ENCODE results near the gene NCBP2L. TPM values are rescaled to one million over a fixed set of nuclear protein-coding genes. Genes with fewer than 3 reads are reported as not detected.

NCBP2L gene
- total RNA-seq, 4 donors from 2014 or later, result not detected

- DNase-seq, result no peak
- Histone ChIP-seq H3K4me1 (no peaks in the 10 kb centered on the region), H3K27me3 (no peaks in the 10 kb centered on the region), H3K9me3 (no peaks in the 10 kb centered on the region), H3K4me3 (no peak overlapping the region), H3K36me3 (no peaks in the 10 kb centered on the region), H3K27ac (no peak overlapping the region)
- in situ Hi-C loops (cut with MboI; ENCODE audit: low pct_ligation_motif_present in 1 of 4, low pct_unique_long_range_greater_than_20kb in 1 of 4, low sequenced_read_pairs in 3 of 4) (loop anchor here in 1 of 4 donors (25.0 kb wide), 1 partner anchor 96 kb away; no protein-coding TSS in a partner anchor), intact Hi-C loops (cut with DNase I; ENCODE audit: low total_unique reads) (no loop called here)
- TF ChIP-seq CTCF (IDR thresholded peaks at IDR 0.05) (no peak), EP300 (IDR thresholded peaks at IDR 0.05; ENCODE audit: low read depth) (no peak), POLR2AphosphoS5 (IDR thresholded peaks at IDR 0.05) (no peak), POLR2A (IDR thresholded peaks at IDR 0.05) (no peak)
- 80% methylated on average over 5 of the region's 5 CpGs; no CpG with 5 or more reads in 1 of the 2 donors for WGBS, 2 donors (ENCODE audit: low coverage in 1 of 2)
Observed at GRCh38 chrX:107758231-107758766, 19.2 kb upstream of the NCBP2L start.

GRCh38 chrX:107760304-107761077, 17.0 kb upstream of the NCBP2L start:
- Histone ChIP-seq H3K36me3 (no peaks in the 10 kb centered on the region), H3K4me3 (no peak overlapping the region), H3K27ac (no peak overlapping the region), H3K9me3 (no peaks in the 10 kb centered on the region), H3K27me3 (no peaks in the 10 kb centered on the region), H3K4me1 (no peaks in the 10 kb centered on the region)
- no peak for DNase-seq
- in situ Hi-C loops (cut with MboI; ENCODE audit: low pct_ligation_motif_present in 1 of 4, low pct_unique_long_range_greater_than_20kb in 1 of 4, low sequenced_read_pairs in 3 of 4) (loop anchor here in 1 of 4 donors (25.0 kb wide), 1 partner anchor 98 kb away; no protein-coding TSS in a partner anchor), intact Hi-C loops (cut with DNase I; ENCODE audit: low total_unique reads) (no loop called here)
- TF ChIP-seq POLR2AphosphoS5 (IDR thresholded peaks at IDR 0.05) (no peak), POLR2A (IDR thresholded peaks at IDR 0.05) (no peak), EP300 (IDR thresholded peaks at IDR 0.05; ENCODE audit: low read depth) (no peak), CTCF (IDR thresholded peaks at IDR 0.05) (no peak)
- 76% methylated on average over 5 of the region's 5 CpGs; no CpG with 5 or more reads in 1 of the 2 donors for WGBS, 2 donors (ENCODE audit: low coverage in 1 of 2)

- Histone ChIP-seq H3K9me3 (no peaks in the 10 kb centered on the region), H3K4me3 (no peak overlapping the region), H3K4me1 (no peaks in the 10 kb centered on the region), H3K27ac (no peak overlapping the region), H3K27me3 (no peaks in the 10 kb centered on the region), H3K36me3 (no peaks in the 10 kb centered on the region)
- 77% methylated on average over 1 of the region's 1 CpG; no CpG with 5 or more reads in 1 of the 2 donors for WGBS, 2 donors (ENCODE audit: low coverage in 1 of 2)
- in situ Hi-C loops (cut with MboI; ENCODE audit: low pct_ligation_motif_present in 1 of 4, low pct_unique_long_range_greater_than_20kb in 1 of 4, low sequenced_read_pairs in 3 of 4), result loop anchor here in 1 of 4 donors (25.0 kb wide), 1 partner anchor 101 kb away; no protein-coding TSS in a partner anchor
- TF ChIP-seq POLR2A (IDR thresholded peaks at IDR 0.05) (no peak), POLR2AphosphoS5 (IDR thresholded peaks at IDR 0.05) (no peak), EP300 (IDR thresholded peaks at IDR 0.05; ENCODE audit: low read depth) (no peak), CTCF (IDR thresholded peaks at IDR 0.05) (no peak)
- intact Hi-C loops (cut with DNase I; ENCODE audit: low total_unique reads), result no loop called here
- no peak for DNase-seq
Observed at GRCh38 chrX:107763647-107764046, 13.9 kb upstream of the NCBP2L start.

GRCh38 chrX:107764845-107765608, 12.5 kb upstream of the NCBP2L start:
- in situ Hi-C loops (cut with MboI; ENCODE audit: low pct_ligation_motif_present in 1 of 4, low pct_unique_long_range_greater_than_20kb in 1 of 4, low sequenced_read_pairs in 3 of 4), result loop anchor here in 1 of 4 donors (25.0 kb wide), 1 partner anchor 103 kb away; no protein-coding TSS in a partner anchor
- Histone ChIP-seq H3K4me1 (no peaks in the 10 kb centered on the region), H3K27me3 (no peaks in the 10 kb centered on the region), H3K36me3 (no peaks in the 10 kb centered on the region), H3K27ac (no peak overlapping the region), H3K4me3 (no peak overlapping the region), H3K9me3 (no peaks in the 10 kb centered on the region)
- intact Hi-C loops (cut with DNase I; ENCODE audit: low total_unique reads), result no loop called here
- 83 to 100% methylated on average over 2 to 11 of the region's 11 CpGs for WGBS, 2 donors (ENCODE audit: low coverage in 1 of 2)
- TF ChIP-seq POLR2AphosphoS5 (IDR thresholded peaks at IDR 0.05), result no peak
- TF ChIP-seq CTCF (IDR thresholded peaks at IDR 0.05), result no peak
- DNase-seq, result no peak
